HL-60 (cell line): ENCODE measurements around the gene ANKRD44.

Experiments used
- GABPA ChIP-seq: IDR thresholded peaks from 2 replicates; pipeline ENCODE4 v1.6.1; 2012; ENCODE audit warnings: low read depth
- POLR2AphosphoS5 ChIP-seq: IDR thresholded peaks from 2 replicates; pipeline ENCODE4 v1.6.1; 2012; ENCODE audit warnings: low read depth
- REST ChIP-seq: IDR thresholded peaks from 2 replicates; pipeline ENCODE4 v1.6.1; 2012; ENCODE audit warnings: low read depth; ENCODE audit not compliant: insufficient replicate concordance
- SPI1 ChIP-seq: IDR thresholded peaks from 2 replicates; pipeline ENCODE4 v1.6.1; 2012; ENCODE audit warnings: low read depth, mild to moderate bottlenecking, borderline replicate concordance
- TF ChIP-seq, protein P1 (sequence below): IDR thresholded peaks from one replicate; pipeline ENCODE4 v1.5.1; 2011; ENCODE audit warnings: low read length, control low read depth, inconsistent platforms; ENCODE audit not compliant: insufficient read depth

DNA sequence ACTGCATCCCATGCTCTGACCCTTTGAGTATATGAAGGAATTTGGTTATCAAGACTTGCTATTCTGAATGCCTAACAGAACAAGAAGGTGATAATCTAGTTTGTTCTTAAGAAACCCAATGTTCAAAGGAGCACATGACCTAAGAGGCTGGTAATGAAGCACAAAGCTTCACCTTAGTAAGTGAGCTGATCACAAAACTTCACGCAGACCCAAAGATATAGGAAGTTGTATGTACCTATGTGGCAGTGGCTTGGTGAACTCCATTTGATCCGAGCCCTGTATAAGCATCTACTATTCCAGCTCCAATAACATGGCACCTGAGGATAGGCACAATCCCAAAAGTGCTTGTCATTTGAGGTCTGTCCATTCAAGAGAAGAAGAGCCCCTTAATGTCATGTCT is 78.6 kb downstream of the ANKRD44 start:
- TF ChIP-seq, protein P1, sequence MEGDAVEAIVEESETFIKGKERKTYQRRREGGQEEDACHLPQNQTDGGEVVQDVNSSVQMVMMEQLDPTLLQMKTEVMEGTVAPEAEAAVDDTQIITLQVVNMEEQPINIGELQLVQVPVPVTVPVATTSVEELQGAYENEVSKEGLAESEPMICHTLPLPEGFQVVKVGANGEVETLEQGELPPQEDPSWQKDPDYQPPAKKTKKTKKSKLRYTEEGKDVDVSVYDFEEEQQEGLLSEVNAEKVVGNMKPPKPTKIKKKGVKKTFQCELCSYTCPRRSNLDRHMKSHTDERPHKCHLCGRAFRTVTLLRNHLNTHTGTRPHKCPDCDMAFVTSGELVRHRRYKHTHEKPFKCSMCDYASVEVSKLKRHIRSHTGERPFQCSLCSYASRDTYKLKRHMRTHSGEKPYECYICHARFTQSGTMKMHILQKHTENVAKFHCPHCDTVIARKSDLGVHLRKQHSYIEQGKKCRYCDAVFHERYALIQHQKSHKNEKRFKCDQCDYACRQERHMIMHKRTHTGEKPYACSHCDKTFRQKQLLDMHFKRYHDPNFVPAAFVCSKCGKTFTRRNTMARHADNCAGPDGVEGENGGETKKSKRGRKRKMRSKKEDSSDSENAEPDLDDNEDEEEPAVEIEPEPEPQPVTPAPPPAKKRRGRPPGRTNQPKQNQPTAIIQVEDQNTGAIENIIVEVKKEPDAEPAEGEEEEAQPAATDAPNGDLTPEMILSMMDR: no peak
- no peak for TF ChIP-seq POLR2AphosphoS5
- no peak for TF ChIP-seq GABPA
- no peak for TF ChIP-seq SPI1
- TF ChIP-seq REST: no peak
